GM12878 (cell line): ENCODE data around the gene AMH. TPM values are rescaled to one million over a fixed set of nuclear protein-coding genes. Genes with fewer than 3 reads are reported as not detected.

Experiments
- CEBPB ChIP-seq, 2 experiments: fragments of 150-350 bp in 1 of 2; IDR thresholded peaks; 2 replicates each; pipeline ENCODE4 v1.6.1; 2012 to 2014; ENCODE audit warnings: low read depth in 2 of 2, low read length in 2 of 2, borderline replicate concordance in 1 of 2, inconsistent platforms in 1 of 2
- CREB1 ChIP-seq: IDR thresholded peaks from 2 replicates; pipeline ENCODE4 v1.6.1; 2012; ENCODE audit warnings: low read depth, mild to moderate bottlenecking, inconsistent platforms
- E4F1 ChIP-seq: fragments of 450-650 bp; IDR thresholded peaks from 2 replicates; pipeline ENCODE4 v1.6.1; 2018; ENCODE audit warnings: borderline replicate concordance, mild to moderate bottlenecking; ENCODE audit not compliant: partially characterized antibody
- EED ChIP-seq: sonication (generic); IDR thresholded peaks from 2 replicates; pipeline ENCODE4 v1.6.1; 2016; ENCODE audit warnings: antibody characterized with exemption, low read depth
- GABPA ChIP-seq: IDR thresholded peaks from 2 replicates; pipeline ENCODE4 v1.6.1; 2014; ENCODE audit warnings: antibody characterized with exemption, low read depth, mild to moderate bottlenecking, inconsistent platforms
- HDGF ChIP-seq: fragments of 450-650 bp; IDR thresholded peaks from 2 replicates; pipeline ENCODE4 v1.6.1; 2016; ENCODE audit warnings: antibody characterized with exemption
- IRF3 ChIP-seq: fragments of 450-650 bp; IDR thresholded peaks from 2 replicates; pipeline ENCODE4 v1.6.1; 2014; ENCODE audit warnings: mild to moderate bottlenecking
- IRF4 ChIP-seq: IDR thresholded peaks from 2 replicates; pipeline ENCODE4 v1.6.1; 2011; ENCODE audit warnings: low read depth, low read length
- KAT2A ChIP-seq: conservative IDR thresholded peaks from 2 replicates; pipeline ENCODE4 v1.6.1; 2011; ENCODE audit warnings: low read depth, low read length; ENCODE audit not compliant: control insufficient read depth
- NRF1 ChIP-seq: conservative IDR thresholded peaks from 2 replicates; pipeline ENCODE4 v1.6.1; 2011; ENCODE audit warnings: mild to moderate bottlenecking, low read depth, low read length, improper control_type of control experiment
- RB1 ChIP-seq: fragments of 450-650 bp; formaldehyde crosslinking; IDR thresholded peaks from 2 replicates; pipeline ENCODE4 v1.6.1; 2017; ENCODE audit warnings: mild to moderate bottlenecking, borderline replicate concordance
- RBBP5 ChIP-seq: fragments of 200-600 bp; sonication (generic); conservative IDR thresholded peaks from 2 replicates; pipeline ENCODE4 v1.6.1; 2016
- SIX5 ChIP-seq: IDR thresholded peaks from 2 replicates; pipeline ENCODE4 v1.6.1; 2011; ENCODE audit warnings: mild to moderate bottlenecking, low read depth, low read length, moderate library complexity; ENCODE audit not compliant: severe bottlenecking
- SREBF2 ChIP-seq: IDR thresholded peaks from 2 replicates; pipeline ENCODE4 v1.6.1; 2012; ENCODE audit warnings: mild to moderate bottlenecking, low read length
- USF2 ChIP-seq: IDR thresholded peaks from 2 replicates; pipeline ENCODE4 v1.6.1; 2011; ENCODE audit warnings: low read depth, low read length, improper control_type of control experiment, borderline replicate concordance
- ZBTB11 ChIP-seq: fragments of 450-650 bp; formaldehyde crosslinking; IDR thresholded peaks from 2 replicates; pipeline ENCODE4 v1.5.0; 2022; ENCODE audit warnings: mild to moderate bottlenecking, missing genetic modification characterization
- polyA plus RNA-seq, 11 experiments: library from polyadenylated mRNA; depleted of rRNA in 4 of 11; unstranded in 6 of 11; stranded (reverse) in 5 of 11; fragments of >200 nt; fragmentation: Nextera tagmentation in 4 of 11; fragmentation: Illumina TruSeq in 1 of 11; extraction: Ambion mirVana in 4 of 11; extraction: Trizol in 1 of 11; gene quantifications; 1 replicate in 1 of 11; 2 replicates in 10 of 11; pipeline versions ENCODE4 v1.2.1 to v1.2.3, GENCODE V29; 2011 to 2016; ENCODE audit warnings: inconsistent platforms in 2 of 11, missing spikeins in 2 of 11, low read depth in 1 of 11
- total RNA-seq, 4 experiments: library from RNA; depleted of rRNA in 3 of 4; stranded (reverse); fragments of >200 nt in 3 of 4; fragmentation: Illumina TruSeq in 1 of 4; extraction: Trizol in 1 of 4; gene quantifications; 2 replicates each; pipeline versions ENCODE4 v1.2.1 to v1.2.3, GENCODE V29; 2013 to 2021
- TF ChIP-seq, protein P1 (sequence below): fragments of 450-650 bp; formaldehyde crosslinking; IDR thresholded peaks from 2 replicates; pipeline ENCODE4 v1.4.0; 2020; ENCODE audit warnings: mild to moderate bottlenecking, moderate library complexity

The AMH gene
- total and polyA plus RNA-seq, 10 of the 15 experiments (the other 5 are each of a cell fraction or from before 2014, with no cell fraction given), result 0.17 to 3.5 (median 0.81) TPM; not detected in 4

GRCh38 chr19:2289714-2290435, 40.8 kb downstream of the AMH start (continued):
- TF ChIP-seq ZBTB11 (CRISPR knock-in tag) (no peak), CREB1 (peak; percentile 55; the same call in 1 of the 2 replicates), RB1 (no peak), SREBF2 (no peak), SIX5 (no peak), CEBPB (IDR thresholded peaks at IDR 0.05; ENCODE audit: borderline replicate concordance in 1 of 2, low read depth in 2 of 2, low read length in 2 of 2) (no peak), RBBP5 (no peak), KAT2A (no peak), NRF1 (no peak), IRF3 (no peak), E4F1 (no peak), EED (peak; percentile 67; the same call in 1 of the 2 replicates), HDGF (no peak; the same call in 1 of the 2 replicates), GABPA (no peak; the same call in 1 of the 2 replicates), USF2 (no peak), IRF4 (no peak)
- TF ChIP-seq, protein P1, sequence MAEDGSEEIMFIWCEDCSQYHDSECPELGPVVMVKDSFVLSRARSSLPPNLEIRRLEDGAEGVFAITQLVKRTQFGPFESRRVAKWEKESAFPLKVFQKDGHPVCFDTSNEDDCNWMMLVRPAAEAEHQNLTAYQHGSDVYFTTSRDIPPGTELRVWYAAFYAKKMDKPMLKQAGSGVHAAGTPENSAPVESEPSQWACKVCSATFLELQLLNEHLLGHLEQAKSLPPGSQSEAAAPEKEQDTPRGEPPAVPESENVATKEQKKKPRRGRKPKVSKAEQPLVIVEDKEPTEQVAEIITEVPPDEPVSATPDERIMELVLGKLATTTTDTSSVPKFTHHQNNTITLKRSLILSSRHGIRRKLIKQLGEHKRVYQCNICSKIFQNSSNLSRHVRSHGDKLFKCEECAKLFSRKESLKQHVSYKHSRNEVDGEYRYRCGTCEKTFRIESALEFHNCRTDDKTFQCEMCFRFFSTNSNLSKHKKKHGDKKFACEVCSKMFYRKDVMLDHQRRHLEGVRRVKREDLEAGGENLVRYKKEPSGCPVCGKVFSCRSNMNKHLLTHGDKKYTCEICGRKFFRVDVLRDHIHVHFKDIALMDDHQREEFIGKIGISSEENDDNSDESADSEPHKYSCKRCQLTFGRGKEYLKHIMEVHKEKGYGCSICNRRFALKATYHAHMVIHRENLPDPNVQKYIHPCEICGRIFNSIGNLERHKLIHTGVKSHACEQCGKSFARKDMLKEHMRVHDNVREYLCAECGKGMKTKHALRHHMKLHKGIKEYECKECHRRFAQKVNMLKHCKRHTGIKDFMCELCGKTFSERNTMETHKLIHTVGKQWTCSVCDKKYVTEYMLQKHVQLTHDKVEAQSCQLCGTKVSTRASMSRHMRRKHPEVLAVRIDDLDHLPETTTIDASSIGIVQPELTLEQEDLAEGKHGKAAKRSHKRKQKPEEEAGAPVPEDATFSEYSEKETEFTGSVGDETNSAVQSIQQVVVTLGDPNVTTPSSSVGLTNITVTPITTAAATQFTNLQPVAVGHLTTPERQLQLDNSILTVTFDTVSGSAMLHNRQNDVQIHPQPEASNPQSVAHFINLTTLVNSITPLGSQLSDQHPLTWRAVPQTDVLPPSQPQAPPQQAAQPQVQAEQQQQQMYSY (CRISPR knock-in tag), result no peak
